Esophagus squamous epithelium (tissue), 4 donors: ENCODE results near the gene GDPD5.

Source experiments
- CTCF ChIP-seq, 6 experiments: fragments of 450-650 bp in 4 of 6; fragments of 200-600 bp in 2 of 6; sonication (generic) in 2 of 6; IDR thresholded peaks; one replicate each; pipeline ENCODE4 v1.5.1; 2016 to 2019; ENCODE audit warnings: antibody characterized with exemption in 6 of 6, mild to moderate bottlenecking in 4 of 6, moderate library complexity in 4 of 6
- POLR2A ChIP-seq, 4 donors: fragments of 450-650 bp; IDR thresholded peaks; one replicate each; pipeline ENCODE4 v1.6.1; 2017; ENCODE audit warnings: antibody characterized with exemption in 4 of 4, mild to moderate bottlenecking in 4 of 4, moderate library complexity in 3 of 4

- TF ChIP-seq CTCF (IDR thresholded peaks at IDR 0.05), result no peak
- TF ChIP-seq POLR2A (IDR thresholded peaks at IDR 0.05), result no peak
Observed at GRCh38 chr11:75468534-75469340, 57.0 kb downstream of the GDPD5 start.
